ENCODE results near the gene RFC3.
"Not testable (repeated sequence)": the region's sequence is repeated elsewhere in the genome, so short reads cannot be mapped to it uniquely, and the experiment has no call there.

Gene RFC3

DNA sequence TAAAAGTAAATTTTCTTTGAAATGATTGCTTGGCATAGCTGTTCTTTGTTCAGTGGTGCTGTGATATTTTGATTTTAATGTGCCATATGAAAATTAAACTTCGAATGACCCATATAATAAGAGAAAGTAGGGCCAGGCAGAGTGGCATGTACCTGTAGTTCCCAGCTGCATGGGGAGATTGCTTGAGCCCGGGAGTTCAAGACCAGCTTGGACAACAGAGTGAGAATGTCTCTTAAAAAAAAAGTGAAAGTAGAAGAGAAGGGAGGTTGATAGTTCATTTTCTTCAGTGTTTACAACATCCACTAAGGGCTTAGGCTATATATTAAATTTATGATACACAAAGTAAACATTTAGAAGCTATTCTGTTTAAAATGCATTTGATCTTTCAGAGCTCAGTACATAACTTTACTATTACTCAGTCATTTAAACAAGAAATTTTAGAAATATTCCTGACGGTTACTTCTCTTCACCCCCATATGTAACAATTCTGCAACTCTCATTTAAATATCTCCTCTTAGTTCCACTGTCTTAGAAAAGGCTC is 17.2 kb upstream of the RFC3 start:
- TF ChIP-seq CTCF (IDR thresholded peaks at IDR 0.05; ENCODE audit: control extremely low read depth, extremely low read depth, low read depth, missing control alignments) = no peak
- CTCF ChIA-PET = interaction anchor here (0.6 to 3.1 kb wide), 17 partner anchors 8 to 281 kb away, joined by 3 to 27 read pairs (median 4); no protein-coding TSS in a partner anchor

DNA sequence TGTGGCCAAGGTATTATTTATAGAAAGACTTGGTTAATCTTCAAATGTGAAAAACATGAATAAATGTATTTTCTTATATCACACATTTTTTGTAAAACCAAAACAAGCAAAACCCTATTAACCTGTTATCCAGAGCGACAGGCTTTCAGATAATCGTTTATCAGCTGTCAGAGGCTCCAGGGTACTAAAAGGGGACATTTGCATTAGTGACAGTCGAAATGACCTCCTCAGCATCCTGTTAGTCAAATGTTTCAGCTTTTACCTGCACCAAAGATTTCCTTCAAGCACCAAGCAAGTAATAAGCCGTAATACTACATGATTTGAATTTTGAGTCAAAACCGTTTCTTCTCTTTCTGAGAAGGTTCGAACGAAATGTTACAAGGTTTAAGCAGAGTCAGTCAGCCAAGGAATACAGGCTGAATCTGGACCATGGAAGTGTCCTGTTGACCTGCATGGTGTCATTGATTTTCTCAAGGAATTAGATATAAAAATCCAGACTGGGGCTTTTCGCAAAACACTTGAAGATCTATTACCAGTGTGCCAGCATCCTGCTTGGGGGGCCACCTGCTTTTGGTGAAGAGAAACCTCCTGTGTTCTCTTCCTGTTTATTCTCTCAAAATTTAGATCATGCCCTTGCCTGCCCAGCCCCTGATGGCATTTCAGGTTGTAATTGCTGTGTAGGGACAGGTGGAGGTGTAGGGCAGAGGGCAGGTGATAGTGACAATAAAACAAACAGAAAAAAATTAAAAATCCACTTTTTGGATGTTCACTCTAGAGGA is 11.3 kb upstream of the RFC3 start:
- TF ChIP-seq CTCF (IDR thresholded peaks at IDR 0.05; ENCODE audit: control extremely low read depth, extremely low read depth, low read depth, missing control alignments) = no peak
- DNase-seq (ENCODE audit: extremely low spot score) = no peak
- CTCF ChIA-PET = no interaction called here

More for the DNA sequence above, 17.2 kb upstream of the RFC3 start:
- DNase-seq (ENCODE audit: extremely low spot score) = no peak
- POLR2A ChIA-PET = no interaction called here

GRCh38 chr13:33812829-33813228 is 5.1 kb upstream of the RFC3 start:
- POLR2A ChIA-PET; CTCF ChIA-PET; DNase-seq (ENCODE audit: extremely low spot score): not testable (repeated sequence)

More for the DNA sequence above, 11.3 kb upstream of the RFC3 start:
- POLR2A ChIA-PET = no interaction called here

GRCh38 chr13:33815011-33815550 is 2.9 kb upstream of the RFC3 start:
- ChIA-PET CTCF (no interaction called here), POLR2A (no interaction called here)

DNA sequence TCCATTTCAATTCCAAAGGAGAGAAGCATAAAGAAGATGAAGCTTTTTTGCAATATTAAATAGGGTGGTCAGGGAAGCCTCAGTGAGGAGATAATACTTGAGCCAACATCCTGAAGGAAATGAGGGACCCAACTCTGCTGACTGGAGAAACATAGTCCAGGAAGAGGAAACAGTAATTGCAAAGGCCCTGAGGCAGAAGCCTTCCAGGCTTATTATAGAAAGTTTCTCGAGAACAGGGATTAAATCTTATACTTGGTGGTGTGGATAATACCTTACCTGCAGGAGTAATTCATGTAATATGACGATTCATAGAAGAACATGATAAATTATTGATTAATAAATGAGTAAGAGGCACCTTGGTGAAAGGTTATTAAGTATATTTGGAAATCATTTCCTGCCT is 1.0 kb upstream of the RFC3 start:
- no peak for DNase-seq (ENCODE audit: extremely low spot score)
- no peak for TF ChIP-seq CTCF (IDR thresholded peaks at IDR 0.05; ENCODE audit: control extremely low read depth, extremely low read depth, low read depth, missing control alignments)
- POLR2A ChIA-PET = no interaction called here
- CTCF ChIA-PET = no interaction called here

More at GRCh38 chr13:33815011-33815550, 2.9 kb upstream of the RFC3 start:
- DNase-seq (ENCODE audit: extremely low spot score) = no peak
- no peak for TF ChIP-seq CTCF (IDR thresholded peaks at IDR 0.05; ENCODE audit: control extremely low read depth, extremely low read depth, low read depth, missing control alignments)

DNA sequence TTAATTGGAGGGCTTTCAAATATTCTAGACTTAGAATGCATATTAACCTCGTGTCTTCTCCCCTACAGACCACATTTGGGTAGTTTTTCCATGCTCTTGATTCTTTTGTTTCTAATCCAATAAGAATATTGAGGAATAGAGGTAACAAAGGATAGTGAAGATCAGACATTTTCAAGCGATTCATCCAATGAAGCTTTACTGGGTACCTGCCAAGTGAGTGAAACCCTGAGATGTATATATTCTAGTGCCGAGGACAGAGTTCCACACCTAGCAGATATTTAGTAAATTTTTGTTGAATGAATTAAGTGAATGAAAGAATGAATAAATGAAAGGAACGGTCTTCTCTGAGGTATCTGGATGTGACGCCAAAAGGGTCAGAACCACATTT is 442 bp upstream of the RFC3 start:
- POLR2A ChIA-PET = interaction anchor here (0.7 kb wide), 1 partner anchor 14 kb away, joined by 3 read pairs; no protein-coding TSS in a partner anchor
- CTCF ChIA-PET = interaction anchor here (0.7 to 2.0 kb wide), 8 partner anchors 10 to 1232 kb away, joined by 3 to 6 read pairs (median 3); partner anchors contain the start of gene PDS5B
- no peak for DNase-seq (ENCODE audit: extremely low spot score)
- TF ChIP-seq CTCF (IDR thresholded peaks at IDR 0.05; ENCODE audit: control extremely low read depth, extremely low read depth, low read depth, missing control alignments) = no peak

DNA sequence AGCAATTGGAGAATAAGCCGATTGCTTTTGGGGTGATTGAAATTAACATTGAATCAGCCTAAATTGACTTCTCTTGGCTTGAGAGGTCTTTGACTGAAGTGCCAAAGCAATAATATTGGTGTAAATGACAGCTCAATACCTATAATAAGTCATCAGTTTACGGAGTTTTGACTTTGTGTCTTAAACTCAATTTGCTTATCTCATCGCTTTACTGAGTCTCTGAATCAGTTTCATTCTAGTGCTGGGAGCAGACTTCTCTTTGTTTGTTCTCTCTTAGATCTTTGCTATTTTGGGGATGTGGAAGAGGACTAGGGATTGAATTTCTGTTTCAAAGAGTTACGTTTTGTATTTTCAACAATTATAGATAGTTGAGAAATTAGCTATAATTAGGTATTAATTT is 7.1 kb downstream of the RFC3 start:
- ChIA-PET POLR2A (no interaction called here), CTCF (interaction anchor here (1.1 to 2.1 kb wide), 4 partner anchors 9 to 282 kb away, joined by 3 to 9 read pairs (median 4); no protein-coding TSS in a partner anchor)
- no peak for DNase-seq (ENCODE audit: extremely low spot score)
- TF ChIP-seq CTCF (IDR thresholded peaks at IDR 0.05; ENCODE audit: control extremely low read depth, extremely low read depth, low read depth, missing control alignments) = no peak
